ENCODE data around the gene RALGPS1. TPM values are rescaled to one million over a fixed set of nuclear protein-coding genes. Genes with fewer than 3 reads are reported as not detected.
A peak's percentile ranks its signal among the peaks of the same experiment; 100 is the strongest.

Gene RALGPS1
- total RNA-seq, 1 experiment from 2014 or later = 18.6 TPM

DNA sequence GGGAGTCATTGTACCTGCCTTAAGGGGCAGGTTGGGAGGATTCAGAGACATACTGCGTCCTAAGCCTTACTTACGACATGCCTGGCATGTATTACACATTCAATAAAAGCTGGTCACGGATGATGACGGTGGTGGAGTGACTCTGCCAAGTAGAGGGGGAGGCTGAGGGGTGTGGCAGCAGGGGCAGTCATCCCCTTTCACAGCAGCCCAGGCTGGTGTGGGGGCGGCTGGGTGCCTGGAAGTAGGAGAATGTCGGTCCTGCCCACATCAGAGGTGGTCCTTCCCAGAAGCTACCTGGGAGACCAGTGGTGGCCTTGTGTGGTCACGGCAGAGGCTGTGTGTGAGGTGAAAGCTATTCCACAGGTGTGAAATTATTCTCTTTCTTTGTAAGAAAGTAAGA, 45.2 kb upstream of the RALGPS1 start:
- H3K56ac ChIP-seq (ENCODE audit: insufficient read length, low read depth, low read length) = no peak overlapping the region
- no CpG with 5 or more reads among the region's 7 CpGs for WGBS (ENCODE audit: extremely low coverage, insufficient read length, low lambda C conversion rate)
- H3K23ac ChIP-seq (ENCODE audit: insufficient read length, low read depth, low read length) = no peak overlapping the region
- no peaks in the 10 kb centered on the region for H3K23me2 ChIP-seq (ENCODE audit: insufficient read length, low read depth, low read length, poor library complexity, severe bottlenecking)
- peak overlapping the region in 2 of 3 experiments; percentile 51 to 94; a peak in 1 of 7 replicates for H3K27ac Mint-ChIP-seq
- peaks cover 18 to 21% of the 10 kb centered on the region in 2 experiments for H3K4me1 Mint-ChIP-seq
- no peaks in the 10 kb centered on the region for H3K27me3 ChIP-seq (ENCODE audit: insufficient read depth, low read length)
- no peak overlapping the region for H2BK120ac ChIP-seq (ENCODE audit: low read depth, low read length, poor library complexity, severe bottlenecking)
- H3K79me1 ChIP-seq (ENCODE audit: insufficient read depth, low read depth, low read length, poor library complexity, severe bottlenecking) = peaks cover 3% of the 10 kb centered on the region
- H2BK15ac ChIP-seq (ENCODE audit: low read depth, low read length) = no peak overlapping the region
- H4K20me1 ChIP-seq (ENCODE audit: control insufficient read depth, insufficient read depth, insufficient read length) = no peaks in the 10 kb centered on the region
- H4K91ac ChIP-seq (ENCODE audit: insufficient read length, low read depth, low read length) = no peak overlapping the region
- no peak overlapping the region for H3K9ac ChIP-seq (ENCODE audit: extremely low read depth, insufficient read length, low read length)
- H3K18ac ChIP-seq (ENCODE audit: insufficient read length, low read depth, low read length) = no peak overlapping the region
- no peak overlapping the region for H2BK12ac ChIP-seq (ENCODE audit: insufficient read length, low read depth, low read length)
- H4K8ac ChIP-seq (replicated peaks; ENCODE audit: insufficient read length, low read depth, low read length) = no peak overlapping the region
- no peak overlapping the region for H2BK5ac ChIP-seq (ENCODE audit: insufficient read length, low read length)
- no peak overlapping the region for H2AFZ ChIP-seq (ENCODE audit: low read length)
- no peaks in the 10 kb centered on the region for H3K9me3 Mint-ChIP-seq
- H3K4me1 ChIP-seq (ENCODE audit: insufficient read depth, low read length) = 0 out of 2 replicates have a peak, but pooled peaks cover 3% of the 10 kb centered on the region
- no peak overlapping the region for H3K4me2 ChIP-seq (ENCODE audit: insufficient read depth, insufficient read length, low read length)
- H3K27ac ChIP-seq (ENCODE audit: insufficient read length, low read depth, low read length) = no peak overlapping the region
- H3K36me3 Mint-ChIP-seq (ENCODE audit: insufficient read depth in 1 of 3, low read depth in 3 of 3) = peaks cover 3 to 33% (median 26%) of the 10 kb centered on the region in 3 experiments
- H3K79me2 ChIP-seq (ENCODE audit: insufficient read depth, low read length) = peaks cover 5% of the 10 kb centered on the region; the same call in 1 of the 2 replicates
- no peaks in the 10 kb centered on the region for H3K27me3 Mint-ChIP-seq (ENCODE audit: low read depth)
- no peak for DNase-seq
- no peak overlapping the region for H3K4ac ChIP-seq (ENCODE audit: low read depth, low read length)
- no peak overlapping the region for H3T11ph ChIP-seq (ENCODE audit: low read length)
- no peak overlapping the region for H3K14ac ChIP-seq (ENCODE audit: insufficient read depth, low read length)
- no peak overlapping the region for H4K5ac ChIP-seq (ENCODE audit: insufficient read length, low read depth, low read length)
- no peaks in the 10 kb centered on the region for H3K9me3 ChIP-seq (ENCODE audit: control insufficient read depth, low read depth, low read length)
- no peak overlapping the region for H2AK5ac ChIP-seq (ENCODE audit: insufficient read length, low read length)
- no peak overlapping the region for H3K4me3 Mint-ChIP-seq
- no peak overlapping the region for H2BK20ac ChIP-seq (ENCODE audit: low read depth, low read length, poor library complexity, severe bottlenecking)
- no peak for TF ChIP-seq CTCF (conservative IDR thresholded peaks at IDR 0.05)

Measured in H9 (cell line).